GM12892 (cell line): ENCODE results near the gene VPS33B.

Experiments
- POLR2A ChIP-seq: IDR thresholded peaks from 2 replicates; pipeline ENCODE4 v1.6.1; 2011; ENCODE audit warnings: low read depth, low read length, control low read depth
- POLR2AphosphoS5 ChIP-seq: IDR thresholded peaks from 2 replicates; pipeline ENCODE4 v1.6.1; 2011; ENCODE audit warnings: low read depth, low read length, control low read depth
- TAF1 ChIP-seq: IDR thresholded peaks from 2 replicates; pipeline ENCODE4 v1.6.1; 2011; ENCODE audit warnings: low read depth, mild to moderate bottlenecking, control low read depth, low read length, borderline replicate concordance

DNA sequence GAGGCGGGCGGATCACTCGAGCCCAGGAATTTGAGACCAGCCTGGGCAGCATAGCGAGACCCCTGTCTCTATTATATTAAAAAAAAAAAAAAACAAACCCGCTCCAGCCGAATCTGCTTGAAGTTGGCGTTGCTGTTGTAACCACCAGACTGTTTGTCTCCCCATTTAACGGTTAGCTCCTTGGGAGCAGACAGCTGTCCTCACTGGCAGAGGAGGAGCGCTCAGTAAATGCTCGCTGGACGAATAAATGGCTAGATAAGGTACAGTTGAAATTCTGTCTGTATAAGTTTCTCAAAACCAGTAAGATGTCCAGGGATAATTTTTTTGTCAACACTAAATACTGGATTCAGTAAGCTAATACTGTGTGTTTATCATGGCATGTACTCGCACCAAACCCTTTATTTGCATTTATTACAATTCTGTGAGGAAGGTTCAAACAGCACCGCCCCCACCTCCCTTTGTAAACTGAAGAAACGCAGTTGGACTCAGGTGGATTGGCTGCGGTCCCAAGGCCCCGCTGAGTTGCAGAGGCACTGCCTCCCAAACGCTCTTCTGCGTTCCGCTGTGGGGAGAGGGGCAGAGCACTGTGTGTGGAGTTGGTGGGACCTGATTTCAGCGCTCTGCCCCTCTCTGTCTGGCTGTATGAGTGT lies 66.6 kb downstream of the VPS33B start:
- no peak; the same call in 1 of the 2 replicates for TF ChIP-seq POLR2A
- no peak for TF ChIP-seq POLR2AphosphoS5
- TF ChIP-seq TAF1, result no peak
